ENCODE data around the gene TFCP2.
A peak's percentile ranks its signal among the peaks of the same experiment; 100 is the strongest.

The TFCP2 gene

GRCh38 chr12:51067771-51068170 is 105.2 kb downstream of the TFCP2 start:
- peak overlapping the region; percentile 53; the same call in 1 of the 2 replicates for H3K27ac ChIP-seq
- TF ChIP-seq, protein P1, sequence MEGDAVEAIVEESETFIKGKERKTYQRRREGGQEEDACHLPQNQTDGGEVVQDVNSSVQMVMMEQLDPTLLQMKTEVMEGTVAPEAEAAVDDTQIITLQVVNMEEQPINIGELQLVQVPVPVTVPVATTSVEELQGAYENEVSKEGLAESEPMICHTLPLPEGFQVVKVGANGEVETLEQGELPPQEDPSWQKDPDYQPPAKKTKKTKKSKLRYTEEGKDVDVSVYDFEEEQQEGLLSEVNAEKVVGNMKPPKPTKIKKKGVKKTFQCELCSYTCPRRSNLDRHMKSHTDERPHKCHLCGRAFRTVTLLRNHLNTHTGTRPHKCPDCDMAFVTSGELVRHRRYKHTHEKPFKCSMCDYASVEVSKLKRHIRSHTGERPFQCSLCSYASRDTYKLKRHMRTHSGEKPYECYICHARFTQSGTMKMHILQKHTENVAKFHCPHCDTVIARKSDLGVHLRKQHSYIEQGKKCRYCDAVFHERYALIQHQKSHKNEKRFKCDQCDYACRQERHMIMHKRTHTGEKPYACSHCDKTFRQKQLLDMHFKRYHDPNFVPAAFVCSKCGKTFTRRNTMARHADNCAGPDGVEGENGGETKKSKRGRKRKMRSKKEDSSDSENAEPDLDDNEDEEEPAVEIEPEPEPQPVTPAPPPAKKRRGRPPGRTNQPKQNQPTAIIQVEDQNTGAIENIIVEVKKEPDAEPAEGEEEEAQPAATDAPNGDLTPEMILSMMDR (IDR thresholded peaks at IDR 0.05): no peak

DNA sequence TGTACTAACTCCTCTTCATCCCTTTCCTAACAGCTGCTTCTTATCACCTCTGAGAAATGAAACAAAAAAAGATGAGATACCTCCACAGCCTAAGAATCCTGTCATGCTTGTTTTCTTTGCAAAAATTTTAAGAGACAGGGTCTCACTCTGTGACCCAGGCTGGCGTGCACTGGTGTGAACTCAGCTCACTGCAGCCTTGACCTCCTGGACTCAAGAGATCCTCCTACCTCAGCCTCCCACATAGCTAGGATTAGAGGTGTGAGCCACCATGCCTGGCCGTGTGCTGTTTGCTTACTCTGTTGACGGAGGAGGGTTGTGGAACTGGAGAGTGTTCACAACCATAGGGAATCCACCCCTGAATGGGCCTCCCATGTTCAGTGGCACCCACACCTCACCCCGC is 105.7 kb downstream of the TFCP2 start:
- TF ChIP-seq, protein P1 (IDR thresholded peaks at IDR 0.05): no peak
- TF ChIP-seq ZFX (IDR thresholded peaks at IDR 0.05; ENCODE audit: borderline replicate concordance): no peak
- H3K27ac ChIP-seq: peak overlapping the region; percentile 53; the same call in 1 of the 2 replicates

DNA sequence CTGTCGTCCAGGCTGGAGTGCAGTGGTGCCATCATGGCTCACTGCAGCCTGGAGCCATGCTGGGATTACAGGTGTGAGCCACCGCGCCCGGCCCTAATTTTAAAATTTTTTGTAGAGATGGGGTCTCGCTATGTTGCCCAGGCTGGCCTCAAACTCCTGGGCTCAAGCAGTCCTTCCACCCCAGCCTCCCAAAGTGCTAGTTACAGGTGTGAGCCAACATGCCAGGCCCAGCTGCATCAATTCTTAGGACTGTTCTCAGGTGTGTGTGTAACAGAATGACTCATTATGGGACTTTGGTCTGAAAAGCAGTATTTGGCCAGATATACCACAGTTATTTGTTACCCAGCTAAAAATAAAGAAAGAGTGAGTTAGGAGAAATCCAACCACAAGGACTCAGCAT is 107.4 kb downstream of the TFCP2 start:
- no peak for TF ChIP-seq ZFX (IDR thresholded peaks at IDR 0.05; ENCODE audit: borderline replicate concordance)
- TF ChIP-seq, protein P1 (IDR thresholded peaks at IDR 0.05): no peak
- H3K27ac ChIP-seq: peak overlapping the region; percentile 53

- H3K27ac ChIP-seq: peak overlapping the region; percentile 53
- no peak for TF ChIP-seq ZFX (IDR thresholded peaks at IDR 0.05; ENCODE audit: borderline replicate concordance)
- TF ChIP-seq, protein P1 (IDR thresholded peaks at IDR 0.05): no peak
Measured at GRCh38 chr12:51062631-51063397, 110.1 kb downstream of the TFCP2 start.

GRCh38 chr12:51059086-51059485 is 113.8 kb downstream of the TFCP2 start:
- no peak for TF ChIP-seq ZFX (IDR thresholded peaks at IDR 0.05; ENCODE audit: borderline replicate concordance)
- TF ChIP-seq, protein P1 (IDR thresholded peaks at IDR 0.05): no peak
- peak overlapping the region; percentile 53 for H3K27ac ChIP-seq

GRCh38 chr12:51056242-51056641 is 116.7 kb downstream of the TFCP2 start:
- TF ChIP-seq, protein P1 (IDR thresholded peaks at IDR 0.05): no peak
- TF ChIP-seq ZFX (IDR thresholded peaks at IDR 0.05; ENCODE audit: borderline replicate concordance): no peak
- H3K27ac ChIP-seq: 0 out of 2 replicates have a peak overlapping the region, but pooled peaks have one; percentile 5

DNA sequence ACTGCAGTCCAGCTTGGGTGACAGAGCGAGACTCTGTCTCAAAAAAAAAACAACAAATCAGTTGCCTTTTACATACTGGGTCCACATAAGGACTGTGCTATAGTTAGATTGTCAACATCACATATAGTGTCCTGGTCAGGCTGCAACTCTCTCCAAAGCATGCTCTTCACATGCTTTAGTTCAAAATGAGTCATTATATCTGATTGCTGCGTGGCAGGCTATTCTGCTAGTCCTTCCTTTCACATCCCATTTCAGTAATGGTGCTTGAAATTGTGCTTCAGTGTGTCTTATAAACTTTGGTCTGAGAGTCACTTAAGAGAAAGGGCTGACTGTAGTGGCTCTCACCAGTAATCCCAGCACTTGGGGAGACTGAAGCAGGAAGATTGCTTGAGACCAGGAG is 117.9 kb downstream of the TFCP2 start:
- no peak overlapping the region for H3K27ac ChIP-seq
- TF ChIP-seq, protein P1 (IDR thresholded peaks at IDR 0.05): no peak
- no peak for TF ChIP-seq ZFX (IDR thresholded peaks at IDR 0.05; ENCODE audit: borderline replicate concordance)
